Activated CD4-positive, alpha-beta memory T cell treated with anti-CD3 and anti-CD28 coated beads for 36 hours (primary cell): Measurements from ENCODE around the gene SWT1. TPM values are rescaled to one million over a fixed set of nuclear protein-coding genes. Genes with fewer than 3 reads are reported as not detected.

Experiments
- CTCF ChIA-PET: fragments of 350-600 bp; sonication (Branson Sonifier 250); formaldehyde crosslinking; loops from one replicate; lab custom pipeline; 2021; ENCODE audit warnings: antibody characterized with exemption, inconsistent platforms; lab: Charles Lee
- POLR2A ChIA-PET: fragments of 350-600 bp; sonication (Branson Sonifier 250); formaldehyde crosslinking; loops from one replicate; lab custom pipeline; 2021; ENCODE audit warnings: antibody characterized with exemption; lab: Charles Lee
- DNase-seq: peaks from one replicate; pipeline ENCODE4 v3.0.0-alpha.2; 2020
- H3K27ac Mint-ChIP-seq: one replicate; pipeline ENCODE4 v1.8.0; 2021; ENCODE audit warnings: mixed read lengths
- H3K27me3 Mint-ChIP-seq: one replicate; pipeline ENCODE4 v1.8.0; 2021; ENCODE audit warnings: mixed read lengths
- H3K36me3 Mint-ChIP-seq: one replicate; pipeline ENCODE4 v1.8.0; 2021; ENCODE audit warnings: mixed read lengths
- H3K4me1 Mint-ChIP-seq: one replicate; pipeline ENCODE4 v1.8.0; 2021; ENCODE audit warnings: low read depth, mixed read lengths
- H3K4me3 Mint-ChIP-seq: one replicate; pipeline ENCODE4 v1.8.0; 2021; ENCODE audit warnings: mild to moderate bottlenecking, mixed read lengths
- H3K9me3 Mint-ChIP-seq: one replicate; pipeline ENCODE4 v1.8.0; 2021; ENCODE audit warnings: mixed read lengths
- intact Hi-C: fragments of 100-400 bp; cut with micrococcal nuclease; formaldehyde crosslinking; loops from one replicate; pipeline ENCODE4 v1.15.1; 2023
- total RNA-seq, 2 experiments: library from RNA; stranded (reverse); gene quantifications; one replicate each; pipeline ENCODE4 v1.2.3, GENCODE V29; 2021

SWT1 gene
- total RNA-seq, 2 experiments from 2014 or later = 2.3 to 3.0 TPM

GRCh38 chr1:185271921-185272320, 115.0 kb downstream of the SWT1 start:
- no peaks in the 10 kb centered on the region for H3K9me3 Mint-ChIP-seq
- no peaks in the 10 kb centered on the region for H3K27me3 Mint-ChIP-seq
- CTCF ChIA-PET = no interaction called here
- POLR2A ChIA-PET = no interaction called here
- no peak overlapping the region for H3K4me3 Mint-ChIP-seq
- no peaks in the 10 kb centered on the region for H3K4me1 Mint-ChIP-seq
- DNase-seq = no peak
- intact Hi-C loops = loop anchor here (10.0 kb wide), 1 partner anchor 983 kb away; no protein-coding TSS in a partner anchor
- no peaks in the 10 kb centered on the region for H3K36me3 Mint-ChIP-seq
- H3K27ac Mint-ChIP-seq = no peak overlapping the region

- ChIA-PET POLR2A (no interaction called here), CTCF (no interaction called here)
- intact Hi-C loops = loop anchor here (10.0 kb wide), 1 partner anchor 975 kb away; no protein-coding TSS in a partner anchor
- no peak overlapping the region for H3K27ac Mint-ChIP-seq
- H3K27me3 Mint-ChIP-seq = no peaks in the 10 kb centered on the region
- peaks cover 45% of the 10 kb centered on the region for H3K4me1 Mint-ChIP-seq
- no peak overlapping the region for H3K4me3 Mint-ChIP-seq
- peaks cover 10% of the 10 kb centered on the region for H3K36me3 Mint-ChIP-seq
- H3K9me3 Mint-ChIP-seq = peaks cover 9% of the 10 kb centered on the region
- DNase-seq = no peak
These were observed 122.6 kb downstream of the SWT1 start for GRCh38 chr1:185279571-185279970.

- ChIA-PET CTCF (interaction anchor here (1.5 to 1.6 kb wide), 2 partner anchors 42 to 400 kb away, joined by 3 read pairs; no protein-coding TSS in a partner anchor), POLR2A (no interaction called here)
- Mint-ChIP-seq H3K36me3 (peaks cover 10% of the 10 kb centered on the region), H3K4me1 (peaks cover 55% of the 10 kb centered on the region), H3K27me3 (no peaks in the 10 kb centered on the region), H3K4me3 (no peak overlapping the region), H3K27ac (peak overlapping the region; percentile 88), H3K9me3 (peaks cover 9% of the 10 kb centered on the region)
- intact Hi-C loops = loop anchor here (2.0 to 5.0 kb wide), 2 partner anchors 20 to 38 kb away; no protein-coding TSS in a partner anchor
- no peak for DNase-seq
These were observed 123.6 kb downstream of the SWT1 start for GRCh38 chr1:185280589-185280988.

GRCh38 chr1:185281245-185281644, 124.3 kb downstream of the SWT1 start:
- CTCF ChIA-PET = interaction anchor here (1.0 to 1.6 kb wide), 3 partner anchors 42 to 400 kb away, joined by 3 read pairs; no protein-coding TSS in a partner anchor
- DNase-seq = peak; percentile 20
- POLR2A ChIA-PET = interaction anchor here (0.6 to 1.2 kb wide), 3 partner anchors 41 to 385 kb away, joined by 3 to 5 read pairs (median 3); partner anchors contain the start of gene NIBAN1
- no peaks in the 10 kb centered on the region for H3K27me3 Mint-ChIP-seq
- H3K36me3 Mint-ChIP-seq = peaks cover 10% of the 10 kb centered on the region
- H3K27ac Mint-ChIP-seq = peak overlapping the region; percentile 88
- peak overlapping the region; percentile 28 for H3K4me3 Mint-ChIP-seq
- H3K9me3 Mint-ChIP-seq = peaks cover 9% of the 10 kb centered on the region
- H3K4me1 Mint-ChIP-seq = peaks cover 57% of the 10 kb centered on the region
- intact Hi-C loops = loop anchor here (1.0 to 5.0 kb wide), 4 partner anchors 20 to 124 kb away; partner anchors contain the start of genes IVNS1ABP and SWT1

- ChIA-PET CTCF (no interaction called here), POLR2A (no interaction called here)
- Mint-ChIP-seq H3K36me3 (peaks cover 11% of the 10 kb centered on the region), H3K9me3 (peaks cover 8% of the 10 kb centered on the region), H3K27ac (no peak overlapping the region), H3K4me1 (peaks cover 57% of the 10 kb centered on the region), H3K27me3 (no peaks in the 10 kb centered on the region), H3K4me3 (no peak overlapping the region)
- DNase-seq = no peak
- intact Hi-C loops = loop anchor here (5.0 kb wide), 1 partner anchor 42 kb away; no protein-coding TSS in a partner anchor
These were observed 127.1 kb downstream of the SWT1 start for GRCh38 chr1:185284116-185284515.

- CTCF ChIA-PET = no interaction called here
- POLR2A ChIA-PET = no interaction called here
- peaks cover 54% of the 10 kb centered on the region for H3K4me1 Mint-ChIP-seq
- peak; percentile 20 for DNase-seq
- H3K27me3 Mint-ChIP-seq = no peaks in the 10 kb centered on the region
- intact Hi-C loops = loop anchor here (5.0 kb wide), 1 partner anchor 42 kb away; no protein-coding TSS in a partner anchor
- H3K4me3 Mint-ChIP-seq = no peak overlapping the region
- peak overlapping the region; percentile 31 for H3K27ac Mint-ChIP-seq
- H3K9me3 Mint-ChIP-seq = peaks cover 4% of the 10 kb centered on the region
- H3K36me3 Mint-ChIP-seq = peaks cover 12% of the 10 kb centered on the region
These were observed 127.7 kb downstream of the SWT1 start for GRCh38 chr1:185284533-185285276.

GRCh38 chr1:185287451-185287850, 130.5 kb downstream of the SWT1 start:
- intact Hi-C loops = no loop called here
- CTCF ChIA-PET = interaction anchor here (0.6 kb wide), 1 partner anchor 356 kb away, joined by 3 read pairs; no protein-coding TSS in a partner anchor
- POLR2A ChIA-PET = no interaction called here

GRCh38 chr1:185288435-185288834, 131.5 kb downstream of the SWT1 start:
- ChIA-PET POLR2A (no interaction called here), CTCF (no interaction called here)
- DNase-seq = no peak
- H3K4me1 Mint-ChIP-seq = peaks cover 18% of the 10 kb centered on the region
- intact Hi-C loops = no loop called here
- H3K36me3 Mint-ChIP-seq = peaks cover 16% of the 10 kb centered on the region
- no peak overlapping the region for H3K4me3 Mint-ChIP-seq
- H3K9me3 Mint-ChIP-seq = peaks cover 4% of the 10 kb centered on the region
- no peaks in the 10 kb centered on the region for H3K27me3 Mint-ChIP-seq
- H3K27ac Mint-ChIP-seq = no peak overlapping the region

More at GRCh38 chr1:185287451-185287850, 130.5 kb downstream of the SWT1 start:
- Mint-ChIP-seq H3K36me3 (peaks cover 13% of the 10 kb centered on the region), H3K27me3 (no peaks in the 10 kb centered on the region), H3K27ac (no peak overlapping the region), H3K4me1 (peaks cover 27% of the 10 kb centered on the region), H3K9me3 (peaks cover 4% of the 10 kb centered on the region), H3K4me3 (no peak overlapping the region)
- no peak for DNase-seq

- H3K27ac Mint-ChIP-seq = no peak overlapping the region
- ChIA-PET POLR2A (no interaction called here), CTCF (no interaction called here)
- peaks cover 4% of the 10 kb centered on the region for H3K9me3 Mint-ChIP-seq
- H3K4me3 Mint-ChIP-seq = no peak overlapping the region
- DNase-seq = no peak
- no peaks in the 10 kb centered on the region for H3K27me3 Mint-ChIP-seq
- H3K4me1 Mint-ChIP-seq = peaks cover 10% of the 10 kb centered on the region
- H3K36me3 Mint-ChIP-seq = peaks cover 28% of the 10 kb centered on the region
- intact Hi-C loops = no loop called here
These were observed 132.9 kb downstream of the SWT1 start for GRCh38 chr1:185289880-185290279.

- no peaks in the 10 kb centered on the region for H3K27me3 Mint-ChIP-seq
- CTCF ChIA-PET = no interaction called here
- no peak for DNase-seq
- H3K36me3 Mint-ChIP-seq = peaks cover 36% of the 10 kb centered on the region
- H3K27ac Mint-ChIP-seq = no peak overlapping the region
- H3K4me3 Mint-ChIP-seq = no peak overlapping the region
- no peaks in the 10 kb centered on the region for H3K4me1 Mint-ChIP-seq
- intact Hi-C loops = no loop called here
- H3K9me3 Mint-ChIP-seq = peaks cover 4% of the 10 kb centered on the region
- POLR2A ChIA-PET = interaction anchor here (1.5 kb wide), 1 partner anchor 27 kb away, joined by 4 read pairs; the partner anchor contains the start of gene IVNS1ABP
These were observed 134.2 kb downstream of the SWT1 start for GRCh38 chr1:185291159-185291558.

- DNase-seq = no peak
- Mint-ChIP-seq H3K36me3 (peaks cover 41% of the 10 kb centered on the region), H3K9me3 (peaks cover 4% of the 10 kb centered on the region), H3K27me3 (no peaks in the 10 kb centered on the region), H3K27ac (no peak overlapping the region), H3K4me1 (no peaks in the 10 kb centered on the region), H3K4me3 (no peak overlapping the region)
- intact Hi-C loops = no loop called here
- ChIA-PET POLR2A (interaction anchor here (1.5 kb wide), 1 partner anchor 26 kb away, joined by 4 read pairs; the partner anchor contains the start of gene IVNS1ABP), CTCF (interaction anchor here (1.0 kb wide), 1 partner anchor 10 kb away, joined by 4 read pairs; no protein-coding TSS in a partner anchor)
These were observed 134.7 kb downstream of the SWT1 start for GRCh38 chr1:185291652-185292051.

GRCh38 chr1:185292237-185292636, 135.3 kb downstream of the SWT1 start:
- no peak overlapping the region for H3K27ac Mint-ChIP-seq
- H3K4me1 Mint-ChIP-seq = no peaks in the 10 kb centered on the region
- no peak for DNase-seq
- CTCF ChIA-PET = interaction anchor here (1.0 kb wide), 1 partner anchor 9 kb away, joined by 4 read pairs; no protein-coding TSS in a partner anchor
- POLR2A ChIA-PET = interaction anchor here (1.5 kb wide), 1 partner anchor 26 kb away, joined by 4 read pairs; the partner anchor contains the start of gene IVNS1ABP
- intact Hi-C loops = no loop called here
- peaks cover 44% of the 10 kb centered on the region for H3K36me3 Mint-ChIP-seq
- H3K4me3 Mint-ChIP-seq = no peak overlapping the region
- H3K27me3 Mint-ChIP-seq = no peaks in the 10 kb centered on the region
- peaks cover 4% of the 10 kb centered on the region for H3K9me3 Mint-ChIP-seq
